CD4-positive, alpha-beta T cell treated with Interleukin-15 for 4 hours (primary cell): ENCODE data around the gene MTCP1.

Experiments used
- DNase-seq: peaks from one replicate; pipeline ENCODE4 v3.0.0-alpha.2; 2020; ENCODE audit warnings: low spot score

The MTCP1 gene

GRCh38 chrX:155053656-155054055 lies 17.3 kb downstream of the MTCP1 start:
- no peak for DNase-seq

- DNase-seq, result no peak
Measured at GRCh38 chrX:155052738-155053498, 18.0 kb downstream of the MTCP1 start.

- peak; percentile 43 for DNase-seq
Measured at GRCh38 chrX:155048977-155049619, 21.8 kb downstream of the MTCP1 start.

- no peak for DNase-seq
Measured at GRCh38 chrX:155046811-155047528, 24.0 kb downstream of the MTCP1 start.

DNA sequence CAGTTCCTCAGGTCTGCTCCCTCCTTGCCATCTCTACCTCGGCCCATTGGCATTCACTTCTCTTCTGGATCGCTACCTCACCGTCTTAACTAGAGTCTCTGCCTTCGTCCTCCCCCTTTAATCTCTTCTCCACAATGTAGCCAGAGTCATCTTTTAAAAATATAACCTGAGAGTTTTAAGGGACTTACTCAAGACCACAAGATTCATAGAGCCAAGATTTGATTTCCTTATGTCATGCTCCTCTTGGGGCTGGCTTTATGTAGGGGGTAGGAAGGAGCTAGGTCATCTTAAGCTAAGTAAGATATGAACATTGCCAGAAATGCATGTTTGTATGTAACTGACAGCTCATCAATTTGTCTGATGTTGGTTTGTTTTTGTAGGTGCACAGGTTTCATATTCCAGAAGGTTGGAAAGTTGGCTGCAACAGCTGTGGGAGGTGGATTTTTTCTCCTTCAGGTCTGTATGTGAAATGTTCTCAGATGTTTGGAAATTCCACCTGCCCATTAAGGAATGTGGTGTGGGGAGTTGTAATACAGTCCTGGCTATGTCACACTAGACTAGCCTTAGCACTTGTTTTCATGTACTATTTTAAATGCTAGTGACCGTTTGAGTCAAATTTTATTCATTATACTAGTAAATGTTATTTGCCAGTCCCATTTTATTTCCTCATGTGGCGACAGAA lies 24.7 kb downstream of the MTCP1 start:
- no peak for DNase-seq

DNA sequence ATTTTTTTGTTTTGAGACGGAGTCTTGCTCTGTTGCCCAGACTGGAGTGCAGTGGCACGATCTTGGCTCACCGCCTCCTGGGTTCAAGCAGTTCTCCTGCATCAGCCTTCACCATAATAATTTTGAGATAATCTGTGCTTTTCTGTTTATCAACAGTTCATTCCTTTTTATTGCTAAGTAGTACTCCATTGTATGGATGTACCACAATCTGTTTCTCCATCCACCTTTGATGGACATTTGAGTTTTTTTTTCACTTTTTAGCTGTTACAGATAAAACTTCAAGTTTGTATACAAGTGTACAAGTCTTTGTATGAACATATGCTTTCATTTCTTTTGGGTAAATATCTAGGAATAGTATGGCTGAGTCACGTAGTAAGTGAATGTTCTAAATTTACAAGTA lies 35.2 kb downstream of the MTCP1 start:
- DNase-seq, result no peak

DNA sequence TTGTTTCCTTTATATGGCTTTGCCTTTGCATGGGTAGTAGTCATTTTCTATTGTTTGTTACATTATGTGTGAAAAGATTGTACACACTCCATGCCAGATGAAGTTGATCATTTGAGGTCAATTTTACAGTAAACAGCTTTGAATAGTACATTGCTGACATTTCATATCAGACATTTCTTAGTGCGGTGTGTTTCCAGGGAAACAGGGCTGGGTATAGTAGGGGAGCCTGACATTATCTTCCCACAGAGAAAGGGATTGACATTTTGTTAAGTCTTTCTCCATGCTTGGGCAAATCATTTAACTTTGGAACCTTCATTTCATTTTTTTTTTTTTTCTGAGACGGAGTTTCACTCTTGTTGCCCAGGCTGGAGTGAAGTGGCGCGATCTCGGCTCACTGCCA lies 39.3 kb downstream of the MTCP1 start:
- DNase-seq, result no peak

GRCh38 chrX:155028877-155029291 lies 42.1 kb downstream of the MTCP1 start:
- DNase-seq, result no peak

- DNase-seq, result no peak
Measured at GRCh38 chrX:155028129-155028528, 42.8 kb downstream of the MTCP1 start.

DNA sequence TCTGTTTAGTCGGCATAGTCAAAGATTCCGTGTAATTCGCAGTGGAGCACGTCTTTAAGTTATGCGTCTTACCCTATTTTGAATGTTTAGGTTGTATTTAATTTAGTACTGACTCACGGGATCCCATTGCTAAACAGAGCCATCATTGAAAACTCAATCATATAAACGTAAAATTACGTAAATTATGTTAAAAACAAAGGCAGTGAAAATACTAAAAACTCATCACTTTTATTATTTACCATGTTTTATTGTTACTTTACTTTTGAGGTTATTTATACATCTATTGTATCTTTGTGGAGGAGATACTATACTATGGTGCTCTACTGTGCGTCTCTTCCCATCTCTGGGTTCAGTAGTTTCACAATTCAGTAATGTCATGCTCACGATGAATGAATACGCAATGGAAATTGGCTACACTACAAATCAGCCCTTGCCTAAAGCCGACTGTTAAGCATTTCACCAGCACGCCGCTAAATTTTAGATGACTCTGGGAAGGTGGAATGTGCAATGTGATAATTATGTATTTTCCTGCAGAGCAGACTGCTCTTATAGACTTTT lies 43.3 kb downstream of the MTCP1 start:
- DNase-seq, result no peak

DNA sequence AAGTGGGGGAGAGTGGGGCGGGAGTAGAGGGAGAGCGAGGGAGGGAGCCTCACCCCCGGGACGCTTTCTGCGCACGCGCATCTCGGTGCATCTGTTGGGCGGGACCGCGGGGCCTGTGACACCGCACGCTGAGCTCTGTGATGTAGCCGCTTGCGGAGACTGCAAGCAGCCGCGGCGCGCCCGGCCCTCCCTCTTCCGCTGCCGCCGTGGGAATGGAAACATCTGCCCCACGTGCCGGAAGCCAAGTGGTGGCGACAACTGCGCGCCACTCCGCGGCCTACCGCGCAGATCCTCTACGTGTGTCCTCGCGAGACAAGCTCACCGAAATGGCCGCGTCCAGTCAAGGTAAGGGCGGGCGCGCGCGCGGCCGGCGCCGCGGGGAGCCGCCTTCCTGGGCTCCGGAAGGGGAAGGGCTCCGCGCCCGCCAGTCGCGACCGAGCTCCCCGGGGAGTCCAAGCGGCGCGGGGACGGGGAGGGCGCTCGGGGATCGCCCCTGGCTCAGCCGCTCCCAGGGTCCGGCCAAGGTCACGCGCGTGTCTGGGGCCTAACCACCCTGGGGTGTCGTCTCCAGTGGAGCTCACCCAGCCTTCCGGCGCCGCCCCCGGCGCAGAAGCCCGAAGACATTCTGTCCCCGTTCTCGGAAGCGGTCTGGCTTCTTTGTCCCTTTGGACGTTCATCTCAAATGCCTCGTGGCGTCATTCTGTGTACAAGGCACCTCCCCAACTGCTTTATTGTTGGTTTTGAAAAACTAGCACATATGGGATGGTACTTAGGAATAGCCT lies 44.0 kb downstream of the MTCP1 start, which contains the start of gene FUNDC2:
TSS of gene FUNDC2 (plus strand) at position 118 of the 782 bp plus-strand sequence. CDS start at position 213, 95 bp downstream.
- DNase-seq, result peak; percentile 95

GRCh38 chrX:155026420-155026726 lies 44.6 kb downstream of the MTCP1 start:
- no peak for DNase-seq

GRCh38 chrX:155023907-155024833 lies 46.8 kb downstream of the MTCP1 start:
- DNase-seq, result no peak

DNA sequence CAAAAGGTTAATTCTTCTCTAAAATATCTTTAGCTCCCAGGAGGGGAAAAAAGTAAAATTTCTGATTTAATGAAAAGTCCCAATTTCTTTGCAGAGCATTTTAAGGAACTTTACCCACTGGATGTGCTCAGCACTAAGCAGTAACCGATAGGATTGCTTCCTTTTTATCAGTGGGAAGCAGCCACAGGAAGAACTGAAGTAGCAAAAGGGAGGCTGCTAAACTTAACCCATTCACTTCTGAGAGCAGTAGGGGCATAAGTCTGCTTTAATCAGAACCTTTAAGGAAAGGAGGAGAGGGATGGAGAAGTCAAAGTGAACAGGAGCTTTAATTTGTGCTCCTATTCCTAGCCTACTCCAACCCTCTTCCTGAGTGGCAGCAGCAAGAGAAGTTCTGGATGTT lies 48.4 kb downstream of the MTCP1 start, which contains the start of gene F8:
TSS of gene F8 (minus strand) at position 139 of the 400 bp plus-strand sequence. CDS start 171 bp downstream, outside the sequence.
- DNase-seq, result no peak

GRCh38 chrX:155020591-155020990 lies 50.3 kb downstream of the MTCP1 start:
- DNase-seq, result no peak
